Measurements from ENCODE around the gene XXYLT1.

The XXYLT1 gene

GRCh38 chr3:195076981-195077610 is 193.9 kb downstream of the XXYLT1 start:
- Histone ChIP-seq H3K79me2 (ENCODE audit: control insufficient read depth, insufficient read depth, low read length, unreplicated experiment) (no peaks in the 10 kb centered on the region), H3K27me3 (ENCODE audit: insufficient read depth, low read length) (no peaks in the 10 kb centered on the region), H2AFZ (ENCODE audit: low read length, unreplicated experiment) (no peak overlapping the region), H3K4me1 (ENCODE audit: control insufficient read depth, insufficient read depth, low read length, unreplicated experiment) (no peaks in the 10 kb centered on the region), H3K4me3 (ENCODE audit: low read depth, low read length) (no peak overlapping the region), H3K27ac (ENCODE audit: low read depth, low read length) (no peak overlapping the region), H3K36me3 (ENCODE audit: insufficient read depth, low read length) (no peaks in the 10 kb centered on the region)

- no peak overlapping the region for H2AFZ ChIP-seq (ENCODE audit: low read length, unreplicated experiment)
- no peaks in the 10 kb centered on the region for H3K79me2 ChIP-seq (ENCODE audit: control insufficient read depth, insufficient read depth, low read length, unreplicated experiment)
- no peaks in the 10 kb centered on the region for H3K27me3 ChIP-seq (ENCODE audit: insufficient read depth, low read length)
- H3K4me3 ChIP-seq (ENCODE audit: low read depth, low read length), result no peak overlapping the region
- no peaks in the 10 kb centered on the region for H3K36me3 ChIP-seq (ENCODE audit: insufficient read depth, low read length)
- no peaks in the 10 kb centered on the region for H3K4me1 ChIP-seq (ENCODE audit: control insufficient read depth, insufficient read depth, low read length, unreplicated experiment)
- H3K27ac ChIP-seq (ENCODE audit: low read depth, low read length), result no peak overlapping the region
Measured at GRCh38 chr3:195075941-195076875, 194.8 kb downstream of the XXYLT1 start.

- no peaks in the 10 kb centered on the region for H3K4me1 ChIP-seq (ENCODE audit: control insufficient read depth, insufficient read depth, low read length, unreplicated experiment)
- no peaks in the 10 kb centered on the region for H3K79me2 ChIP-seq (ENCODE audit: control insufficient read depth, insufficient read depth, low read length, unreplicated experiment)
- H2AFZ ChIP-seq (ENCODE audit: low read length, unreplicated experiment), result no peak overlapping the region
- H3K27me3 ChIP-seq (ENCODE audit: insufficient read depth, low read length), result no peaks in the 10 kb centered on the region
- no peaks in the 10 kb centered on the region for H3K36me3 ChIP-seq (ENCODE audit: insufficient read depth, low read length)
- H3K4me3 ChIP-seq (ENCODE audit: low read depth, low read length), result no peak overlapping the region
- H3K27ac ChIP-seq (ENCODE audit: low read depth, low read length), result no peak overlapping the region
Measured at GRCh38 chr3:195075199-195075940, 195.6 kb downstream of the XXYLT1 start.

GRCh38 chr3:195073866-195074860 is 196.8 kb downstream of the XXYLT1 start:
- H3K4me1 ChIP-seq (ENCODE audit: control insufficient read depth, insufficient read depth, low read length, unreplicated experiment), result no peaks in the 10 kb centered on the region
- H3K79me2 ChIP-seq (ENCODE audit: control insufficient read depth, insufficient read depth, low read length, unreplicated experiment), result no peaks in the 10 kb centered on the region
- no peaks in the 10 kb centered on the region for H3K36me3 ChIP-seq (ENCODE audit: insufficient read depth, low read length)
- no peak overlapping the region for H3K4me3 ChIP-seq (ENCODE audit: low read depth, low read length)
- no peak overlapping the region for H2AFZ ChIP-seq (ENCODE audit: low read length, unreplicated experiment)
- no peak overlapping the region for H3K27ac ChIP-seq (ENCODE audit: low read depth, low read length)
- H3K27me3 ChIP-seq (ENCODE audit: insufficient read depth, low read length), result no peaks in the 10 kb centered on the region

GRCh38 chr3:195072916-195073564 is 197.9 kb downstream of the XXYLT1 start:
- Histone ChIP-seq H3K27ac (ENCODE audit: low read depth, low read length) (no peak overlapping the region), H2AFZ (ENCODE audit: low read length, unreplicated experiment) (no peak overlapping the region), H3K79me2 (ENCODE audit: control insufficient read depth, insufficient read depth, low read length, unreplicated experiment) (no peaks in the 10 kb centered on the region), H3K4me3 (ENCODE audit: low read depth, low read length) (no peak overlapping the region), H3K36me3 (ENCODE audit: insufficient read depth, low read length) (no peaks in the 10 kb centered on the region), H3K27me3 (ENCODE audit: insufficient read depth, low read length) (no peaks in the 10 kb centered on the region), H3K4me1 (ENCODE audit: control insufficient read depth, insufficient read depth, low read length, unreplicated experiment) (peaks cover 8% of the 10 kb centered on the region)

GRCh38 chr3:195071916-195072820 is 198.8 kb downstream of the XXYLT1 start:
- no peak overlapping the region for H3K4me3 ChIP-seq (ENCODE audit: low read depth, low read length)
- no peaks in the 10 kb centered on the region for H3K27me3 ChIP-seq (ENCODE audit: insufficient read depth, low read length)

GRCh38 chr3:195071011-195071728 is 199.8 kb downstream of the XXYLT1 start:
- no peaks in the 10 kb centered on the region for H3K79me2 ChIP-seq (ENCODE audit: control insufficient read depth, insufficient read depth, low read length, unreplicated experiment)
- H3K4me3 ChIP-seq (ENCODE audit: low read depth, low read length), result no peak overlapping the region
- no peak overlapping the region for H3K27ac ChIP-seq (ENCODE audit: low read depth, low read length)
- H3K36me3 ChIP-seq (ENCODE audit: insufficient read depth, low read length), result no peaks in the 10 kb centered on the region
- peaks cover 14% of the 10 kb centered on the region for H3K4me1 ChIP-seq (ENCODE audit: control insufficient read depth, insufficient read depth, low read length, unreplicated experiment)
- H3K27me3 ChIP-seq (ENCODE audit: insufficient read depth, low read length), result no peaks in the 10 kb centered on the region
- no peak overlapping the region for H2AFZ ChIP-seq (ENCODE audit: low read length, unreplicated experiment)

More at GRCh38 chr3:195071916-195072820, 198.8 kb downstream of the XXYLT1 start:
- Histone ChIP-seq H2AFZ (ENCODE audit: low read length, unreplicated experiment) (no peak overlapping the region), H3K4me1 (ENCODE audit: control insufficient read depth, insufficient read depth, low read length, unreplicated experiment) (peaks cover 14% of the 10 kb centered on the region), H3K27ac (ENCODE audit: low read depth, low read length) (no peak overlapping the region), H3K79me2 (ENCODE audit: control insufficient read depth, insufficient read depth, low read length, unreplicated experiment) (no peaks in the 10 kb centered on the region), H3K36me3 (ENCODE audit: insufficient read depth, low read length) (no peaks in the 10 kb centered on the region)

- H3K27me3 ChIP-seq (ENCODE audit: insufficient read depth, low read length), result no peaks in the 10 kb centered on the region
- no peak overlapping the region for H2AFZ ChIP-seq (ENCODE audit: low read length, unreplicated experiment)
- peaks cover 14% of the 10 kb centered on the region for H3K4me1 ChIP-seq (ENCODE audit: control insufficient read depth, insufficient read depth, low read length, unreplicated experiment)
- no peak overlapping the region for H3K4me3 ChIP-seq (ENCODE audit: low read depth, low read length)
- H3K27ac ChIP-seq (ENCODE audit: low read depth, low read length), result no peak overlapping the region
- H3K79me2 ChIP-seq (ENCODE audit: control insufficient read depth, insufficient read depth, low read length, unreplicated experiment), result no peaks in the 10 kb centered on the region
- no peaks in the 10 kb centered on the region for H3K36me3 ChIP-seq (ENCODE audit: insufficient read depth, low read length)
Measured at GRCh38 chr3:195070336-195070735, 200.6 kb downstream of the XXYLT1 start.

All from ACC112 (cell line).